Gastrocnemius medialis (tissue), 4 donors: ENCODE measurements around the gene UTP4.

Source experiments
- CTCF ChIP-seq, 5 experiments: fragments of 450-650 bp in 3 of 5; fragments of 200-600 bp in 2 of 5; sonication (generic) in 2 of 5; IDR thresholded peaks in 4 of 5; conservative IDR thresholded peaks in 1 of 5; 1 replicate in 4 of 5; 2 replicates in 1 of 5; pipeline ENCODE4 v1.5.1; 2016 to 2019; ENCODE audit warnings: antibody characterized with exemption in 5 of 5, mild to moderate bottlenecking in 3 of 5, moderate library complexity in 3 of 5
- POLR2A ChIP-seq, 2 donors: fragments of 450-650 bp; IDR thresholded peaks; one replicate each; pipeline ENCODE4 v1.6.1; 2017; ENCODE audit warnings: antibody characterized with exemption in 2 of 2, mild to moderate bottlenecking in 2 of 2, moderate library complexity in 2 of 2

- TF ChIP-seq CTCF (IDR thresholded peaks at IDR 0.05 in 4 of 5, conservative IDR thresholded peaks at IDR 0.05 in 1 of 5), result no peak
- no peak for TF ChIP-seq POLR2A (IDR thresholded peaks at IDR 0.05)
Observed at GRCh38 chr16:69143116-69143515, 10.7 kb downstream of the UTP4 start.
